IMR-90 (cell line): Measurements from ENCODE around the gene TMEM86B. TPM values are rescaled to one million over a fixed set of nuclear protein-coding genes. Genes with fewer than 3 reads are reported as not detected.
A peak's percentile ranks its signal among the peaks of the same experiment; 100 is the strongest.

Experiments used
- ATAC-seq: fragments of 200-7000 bp; cut with Tn5 transposase; 2 replicates; pipeline ENCODE4 v1.9.1; 2020; ENCODE audit warnings: low read depth, mild to moderate bottlenecking, moderate library complexity
- BruUV-seq: library from RNA; stranded (reverse); fragments of 400-500 nt; replicated peaks from 2 replicates; lab custom pipeline; 2021; lab: Mats Ljungman, UMichigan
- CTCF ChIA-PET: fragments of 300-600 bp; formaldehyde crosslinking; extraction: SDS; loops from one replicate; lab custom pipeline; 2021; ENCODE audit warnings: antibody characterized with exemption; lab: Yijun Ruan, JAX
- POLR2A ChIA-PET: fragments of 300-600 bp; sonication (Branson Sonifier 250); formaldehyde crosslinking; loops from one replicate; lab custom pipeline; 2022; ENCODE audit warnings: antibody characterized with exemption; ENCODE audit not compliant: unreplicated experiment; lab: Charles Lee
- DNase-seq: peaks from one replicate; pipeline ENCODE4 v3.0.0; 2013
- H2AFZ ChIP-seq: replicated peaks from 2 replicates; pipeline ENCODE3; 2013; ENCODE audit warnings: low read length, mild to moderate bottlenecking; ENCODE audit not compliant: poor library complexity
- H2AK5ac ChIP-seq: 2 replicates; pipeline ENCODE4 v1.6.1; 2013; ENCODE audit warnings: low read depth, low read length, inconsistent platforms
- H2AK9ac ChIP-seq: replicated peaks from 2 replicates; pipeline ENCODE3; 2013; ENCODE audit warnings: mild to moderate bottlenecking, low read depth, low read length, moderate library complexity; ENCODE audit not compliant: poor library complexity
- H2BK120ac ChIP-seq: 2 replicates; pipeline ENCODE4 v1.6.1; 2013; ENCODE audit warnings: low read depth, low read length, inconsistent platforms
- H2BK15ac ChIP-seq: 3 replicates; pipeline ENCODE4 v1.6.1; 2013; ENCODE audit warnings: low read depth, low read length, inconsistent platforms
- H2BK20ac ChIP-seq: 2 replicates; pipeline ENCODE4 v1.6.1; 2013; ENCODE audit warnings: low read depth, mild to moderate bottlenecking, inconsistent platforms, low read length, moderate library complexity
- H2BK5ac ChIP-seq: 2 replicates; pipeline ENCODE4 v1.6.1; 2013; ENCODE audit warnings: mild to moderate bottlenecking, low read depth, low read length, inconsistent platforms; ENCODE audit not compliant: poor library complexity, severe bottlenecking
- H3K14ac ChIP-seq: replicated peaks from 2 replicates; pipeline ENCODE4 v1.6.1; 2013; ENCODE audit warnings: low read depth, low read length, inconsistent platforms
- H3K18ac ChIP-seq: 2 replicates; pipeline ENCODE4 v1.6.1; 2013; ENCODE audit warnings: low read depth, low read length, control low read depth
- H3K23ac ChIP-seq: 2 replicates; pipeline ENCODE4 v1.6.1; 2013; ENCODE audit warnings: low read depth, low read length, inconsistent platforms
- H3K27ac ChIP-seq: 2 replicates; pipeline ENCODE4 v1.5.1; 2013; ENCODE audit warnings: mild to moderate bottlenecking, control low read depth, low read length; ENCODE audit not compliant: insufficient read depth
- H3K27me3 ChIP-seq: 2 replicates; pipeline ENCODE4 v1.6.1; 2013; ENCODE audit warnings: low read length; ENCODE audit not compliant: control insufficient read depth, insufficient read depth
- H3K36me3 ChIP-seq: 2 replicates; pipeline ENCODE4 v1.6.1; 2013; ENCODE audit warnings: low read length, mixed read lengths; ENCODE audit not compliant: control insufficient read depth, insufficient read depth
- H3K4ac ChIP-seq: 2 replicates; pipeline ENCODE4 v1.6.1; 2013; ENCODE audit warnings: low read depth, low read length, inconsistent platforms
- H3K4me1 ChIP-seq: 2 replicates; pipeline ENCODE4 v1.6.1; 2013; ENCODE audit warnings: low read length, mixed read lengths; ENCODE audit not compliant: control insufficient read depth, insufficient read depth
- H3K4me2 ChIP-seq: 2 replicates; pipeline ENCODE4 v1.6.1; 2013; ENCODE audit warnings: low read depth, mild to moderate bottlenecking, control low read depth, low read length, moderate library complexity
- H3K4me3 ChIP-seq: 2 replicates; pipeline ENCODE4 v1.5.1; 2013; ENCODE audit warnings: low read depth, mild to moderate bottlenecking, control low read depth, low read length, moderate library complexity; ENCODE audit not compliant: insufficient read depth
- H3K56ac ChIP-seq: 2 replicates; pipeline ENCODE4 v1.6.1; 2013; ENCODE audit warnings: low read length, inconsistent platforms; ENCODE audit not compliant: insufficient read depth; ENCODE audit errors: extremely low read depth
- H3K79me1 ChIP-seq, 2 experiments: 2 replicates each; pipeline ENCODE4 v1.6.1; 2013; ENCODE audit warnings: low read length in 2 of 2, inconsistent platforms in 1 of 2, low read depth in 1 of 2
- H3K9ac ChIP-seq: 2 replicates; pipeline ENCODE4 v1.6.1; 2013; ENCODE audit warnings: low read depth, low read length, control low read depth
- H3K9me1 ChIP-seq: 2 replicates; pipeline ENCODE4 v1.6.1; 2013; ENCODE audit warnings: low read length, inconsistent platforms; ENCODE audit not compliant: insufficient read depth
- H3K9me3 ChIP-seq: 2 replicates; pipeline ENCODE4 v1.6.1; 2013; ENCODE audit warnings: low read length; ENCODE audit not compliant: control insufficient read depth, insufficient read depth
- H4K20me1 ChIP-seq: 2 replicates; pipeline ENCODE4 v1.6.1; 2013; ENCODE audit warnings: low read length, inconsistent platforms; ENCODE audit not compliant: insufficient read depth
- H4K5ac ChIP-seq: 2 replicates; pipeline ENCODE4 v1.6.1; 2013; ENCODE audit warnings: mild to moderate bottlenecking, low read depth, low read length, control low read depth
- H4K8ac ChIP-seq, 2 experiments: 2 replicates each; pipeline ENCODE4 v1.6.1; 2013; ENCODE audit warnings: low read depth in 2 of 2, low read length in 2 of 2, control low read depth in 1 of 2, inconsistent platforms in 1 of 2
- H4K91ac ChIP-seq: 2 replicates; pipeline ENCODE4 v1.6.1; 2013; ENCODE audit warnings: low read depth, low read length, inconsistent platforms; ENCODE audit not compliant: insufficient read depth
- BHLHE40 ChIP-seq: fragments of 150-350 bp; IDR thresholded peaks from 2 replicates; pipeline ENCODE4 v1.6.1; 2016; ENCODE audit warnings: mild to moderate bottlenecking, low read depth, low read length
- CEBPB ChIP-seq: IDR thresholded peaks from 2 replicates; pipeline ENCODE4 v1.6.1; 2012; ENCODE audit warnings: low read depth, low read length, improper control_type of control experiment
- CHD1 ChIP-seq: IDR thresholded peaks from 2 replicates; pipeline ENCODE4 v1.6.1; 2012; ENCODE audit warnings: low read depth, low read length, improper control_type of control experiment
- FOS ChIP-seq: fragments of 150-350 bp; IDR thresholded peaks from 2 replicates; pipeline ENCODE4 v1.6.1; 2016; ENCODE audit warnings: low read depth, low read length
- MAFK ChIP-seq: IDR thresholded peaks from 2 replicates; pipeline ENCODE4 v1.6.1; 2012; ENCODE audit warnings: low read depth, low read length, improper control_type of control experiment
- MAZ ChIP-seq: IDR thresholded peaks from 2 replicates; pipeline ENCODE4 v1.6.1; 2012; ENCODE audit warnings: low read depth, mild to moderate bottlenecking, low read length, improper control_type of control experiment, moderate library complexity, borderline replicate concordance
- MXI1 ChIP-seq: IDR thresholded peaks from 2 replicates; pipeline ENCODE4 v1.6.1; 2012; ENCODE audit warnings: low read depth, mild to moderate bottlenecking, low read length, moderate library complexity, borderline replicate concordance
- NFE2L2 ChIP-seq: fragments of 150-350 bp; IDR thresholded peaks from 2 replicates; pipeline ENCODE4 v1.6.1; 2016; ENCODE audit warnings: low read depth, mild to moderate bottlenecking, low read length
- POLR2A ChIP-seq: IDR thresholded peaks from 2 replicates; pipeline ENCODE4 v1.6.1; 2012; ENCODE audit warnings: mild to moderate bottlenecking, low read depth, low read length
- RAD21 ChIP-seq: IDR thresholded peaks from 2 replicates; pipeline ENCODE4 v1.6.1; 2012; ENCODE audit warnings: low read length, improper control_type of control experiment
- RCOR1 ChIP-seq: IDR thresholded peaks from 2 replicates; pipeline ENCODE4 v1.6.1; 2012; ENCODE audit warnings: mild to moderate bottlenecking, low read length, improper control_type of control experiment; ENCODE audit not compliant: insufficient replicate concordance
- RFX5 ChIP-seq: IDR thresholded peaks from 2 replicates; pipeline ENCODE4 v1.8.0; 2012; ENCODE audit warnings: low read depth, mild to moderate bottlenecking, low read length, moderate library complexity
- SMC3 ChIP-seq: fragments of 150-350 bp; IDR thresholded peaks from 2 replicates; pipeline ENCODE4 v1.6.1; 2016; ENCODE audit warnings: low read depth, mild to moderate bottlenecking, antibody characterized with exemption, low read length, moderate library complexity
- WGBS, 2 experiments: methylation state at CpG; one replicate each; pipeline versions ENCODE4 v1.1.5 to v1.1.7; 2013; ENCODE audit warnings: missing lambda C conversion rate in 2 of 2; ENCODE audit not compliant: insufficient read length in 1 of 2; ENCODE audit errors: extremely low coverage in 2 of 2; 5-methylcytosine and 5-hydroxymethylcytosine counted together
- dilution Hi-C: fragments of 300-500 bp; cut with HindIII; formaldehyde crosslinking; loops from one replicate; pipeline ENCODE4 v1.14.3; 2018; ENCODE audit warnings: low sequenced_read_pairs; ENCODE audit not compliant: unreplicated experiment
- in situ Hi-C: fragments of 300-500 bp; cut with MboI; formaldehyde crosslinking; loops from 3 replicates; pipeline ENCODE4 v1.14.3; 2019; ENCODE audit warnings: low sequenced_read_pairs, inconsistent platforms, mixed read lengths
- intact Hi-C: fragments of 100-400 bp; cut with micrococcal nuclease; formaldehyde crosslinking; loops from 2 replicates; pipeline ENCODE4 v1.10.0; 2022
- polyA plus RNA-seq, 3 experiments: library from polyadenylated mRNA; depleted of rRNA; stranded (reverse); fragments of >200 nt; gene quantifications; 2 replicates each; pipeline ENCODE4 v1.2.3, GENCODE V29; 2012; ENCODE audit warnings: low replicate concordance in 1 of 3
- total RNA-seq: library from RNA; depleted of rRNA; stranded (reverse); fragments of >200 nt; gene quantifications from 2 replicates; pipeline ENCODE4 v1.2.3, GENCODE V29; 2012
- TF ChIP-seq, protein P1 (sequence below): fragments of 150-350 bp; IDR thresholded peaks from 2 replicates; pipeline ENCODE4 v1.6.1; 2017; ENCODE audit warnings: mild to moderate bottlenecking, antibody characterized with exemption, low read length, low read depth
- TF ChIP-seq, protein P2 (sequence below): fragments of 150-350 bp; IDR thresholded peaks from 2 replicates; pipeline ENCODE4 v1.6.1; 2016; ENCODE audit warnings: low read depth, mild to moderate bottlenecking, low read length, moderate library complexity, borderline replicate concordance
- TF ChIP-seq, protein P3 (sequence below): conservative IDR thresholded peaks from 2 replicates; pipeline ENCODE4 v1.5.1; 2012; ENCODE audit warnings: mild to moderate bottlenecking, low read depth, low read length, improper control_type of control experiment

The TMEM86B gene
- total and polyA plus RNA-seq, 2 of the 4 experiments (the other 2 are of a cell fraction) = 0.18 to 2.4 TPM

DNA sequence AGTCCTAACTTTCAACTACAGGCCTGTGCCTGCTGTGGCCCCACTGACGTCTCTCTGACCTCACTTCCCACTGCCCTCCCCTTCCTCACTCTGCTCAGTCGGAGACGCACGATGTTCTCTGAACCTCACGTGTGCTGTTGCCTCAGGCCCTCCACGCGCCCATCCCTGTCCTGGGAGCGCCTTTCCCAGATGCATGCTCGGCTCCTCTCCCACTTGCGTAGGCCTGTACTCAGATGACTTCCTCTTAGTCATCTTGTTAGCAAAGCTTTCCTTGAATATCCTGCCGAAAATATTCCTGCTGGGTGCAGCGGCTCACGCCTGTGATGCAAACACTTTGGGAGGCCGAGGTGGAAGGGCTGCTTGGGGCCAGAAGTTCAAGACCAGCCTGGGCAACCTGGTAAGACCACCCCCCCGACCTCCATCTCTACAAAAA lies 39.1 kb downstream of the TMEM86B start:
- Histone ChIP-seq H2BK15ac (no peak overlapping the region), H3K14ac (no peak overlapping the region), H2AK5ac (no peak overlapping the region), H3K9ac (no peak overlapping the region), H3K27me3 (peaks cover 12% of the 10 kb centered on the region), H3K9me1 (peaks cover 3% of the 10 kb centered on the region; the same call in 1 of the 2 replicates), H3K4ac (no peak overlapping the region), H3K79me1 (no peaks in the 10 kb centered on the region), H2BK20ac (no peak overlapping the region), H4K5ac (no peak overlapping the region), H3K36me3 (no peaks in the 10 kb centered on the region), H3K4me3 (no peak overlapping the region), H2AFZ (peak overlapping the region; percentile 85), H3K18ac (no peak overlapping the region), H3K23ac (no peak overlapping the region), H3K9me3 (no peaks in the 10 kb centered on the region), H4K20me1 (no peaks in the 10 kb centered on the region), H4K8ac (peak overlapping the region in 1 of 2 experiments; percentile 30; a peak in 1 of 4 replicates), H2AK9ac (no peak overlapping the region), H3K56ac (no peak overlapping the region), H3K4me2 (no peak overlapping the region), H3K4me1 (no peaks in the 10 kb centered on the region), H2BK120ac (no peak overlapping the region), H2BK5ac (peak overlapping the region; percentile 49), H4K91ac (no peak overlapping the region), H3K27ac (no peak overlapping the region)
- peak; percentile 85 for ATAC-seq
- TF ChIP-seq RFX5 (no peak), RCOR1 (peak; percentile 70), SMC3 (no peak), CEBPB (peak; percentile 66), RAD21 (no peak), MAFK (no peak), NFE2L2 (0 out of 2 replicates have a peak, but pooled peaks have one; percentile 26), FOS (peak; percentile 55), CHD1 (no peak), MAZ (no peak), POLR2A (no peak), BHLHE40 (peak; percentile 90), MXI1 (peak; percentile 81; the same call in 1 of the 2 replicates)
- TF ChIP-seq, protein P1, sequence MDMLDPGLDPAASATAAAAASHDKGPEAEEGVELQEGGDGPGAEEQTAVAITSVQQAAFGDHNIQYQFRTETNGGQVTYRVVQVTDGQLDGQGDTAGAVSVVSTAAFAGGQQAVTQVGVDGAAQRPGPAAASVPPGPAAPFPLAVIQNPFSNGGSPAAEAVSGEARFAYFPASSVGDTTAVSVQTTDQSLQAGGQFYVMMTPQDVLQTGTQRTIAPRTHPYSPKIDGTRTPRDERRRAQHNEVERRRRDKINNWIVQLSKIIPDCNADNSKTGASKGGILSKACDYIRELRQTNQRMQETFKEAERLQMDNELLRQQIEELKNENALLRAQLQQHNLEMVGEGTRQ = peak; percentile 79
- TF ChIP-seq, protein P2, sequence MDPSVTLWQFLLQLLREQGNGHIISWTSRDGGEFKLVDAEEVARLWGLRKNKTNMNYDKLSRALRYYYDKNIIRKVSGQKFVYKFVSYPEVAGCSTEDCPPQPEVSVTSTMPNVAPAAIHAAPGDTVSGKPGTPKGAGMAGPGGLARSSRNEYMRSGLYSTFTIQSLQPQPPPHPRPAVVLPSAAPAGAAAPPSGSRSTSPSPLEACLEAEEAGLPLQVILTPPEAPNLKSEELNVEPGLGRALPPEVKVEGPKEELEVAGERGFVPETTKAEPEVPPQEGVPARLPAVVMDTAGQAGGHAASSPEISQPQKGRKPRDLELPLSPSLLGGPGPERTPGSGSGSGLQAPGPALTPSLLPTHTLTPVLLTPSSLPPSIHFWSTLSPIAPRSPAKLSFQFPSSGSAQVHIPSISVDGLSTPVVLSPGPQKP = no peak
- TF ChIP-seq, protein P3, sequence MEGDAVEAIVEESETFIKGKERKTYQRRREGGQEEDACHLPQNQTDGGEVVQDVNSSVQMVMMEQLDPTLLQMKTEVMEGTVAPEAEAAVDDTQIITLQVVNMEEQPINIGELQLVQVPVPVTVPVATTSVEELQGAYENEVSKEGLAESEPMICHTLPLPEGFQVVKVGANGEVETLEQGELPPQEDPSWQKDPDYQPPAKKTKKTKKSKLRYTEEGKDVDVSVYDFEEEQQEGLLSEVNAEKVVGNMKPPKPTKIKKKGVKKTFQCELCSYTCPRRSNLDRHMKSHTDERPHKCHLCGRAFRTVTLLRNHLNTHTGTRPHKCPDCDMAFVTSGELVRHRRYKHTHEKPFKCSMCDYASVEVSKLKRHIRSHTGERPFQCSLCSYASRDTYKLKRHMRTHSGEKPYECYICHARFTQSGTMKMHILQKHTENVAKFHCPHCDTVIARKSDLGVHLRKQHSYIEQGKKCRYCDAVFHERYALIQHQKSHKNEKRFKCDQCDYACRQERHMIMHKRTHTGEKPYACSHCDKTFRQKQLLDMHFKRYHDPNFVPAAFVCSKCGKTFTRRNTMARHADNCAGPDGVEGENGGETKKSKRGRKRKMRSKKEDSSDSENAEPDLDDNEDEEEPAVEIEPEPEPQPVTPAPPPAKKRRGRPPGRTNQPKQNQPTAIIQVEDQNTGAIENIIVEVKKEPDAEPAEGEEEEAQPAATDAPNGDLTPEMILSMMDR = no peak
- ChIA-PET POLR2A (no interaction called here), CTCF (no interaction called here)
- 39% methylated on average over 13 of the region's 15 CpGs; no CpG with 5 or more reads in 1 of the 2 experiments for WGBS, 2 experiments
- dilution Hi-C loops (no loop called here), in situ Hi-C loops (no loop called here), intact Hi-C loops (no loop called here)
- BruUV-seq = no TSS peak
- peak; percentile 95 for DNase-seq
